ENCODE results near the gene HLA-A.

The HLA-A gene

GRCh38 chr6:29990931-29991330, 48.6 kb downstream of the HLA-A start:
- no peak for DNase-seq

- no peak for DNase-seq
These were observed 50.5 kb downstream of the HLA-A start for GRCh38 chr6:29992807-29993206.

GRCh38 chr6:29994826-29995225, 52.5 kb downstream of the HLA-A start:
- DNase-seq, result no peak

- DNase-seq, result no peak
These were observed 53.0 kb downstream of the HLA-A start for GRCh38 chr6:29995340-29995777.
